ENCODE data around the gene QSER1. TPM values are rescaled to one million over a fixed set of nuclear protein-coding genes. Genes with fewer than 3 reads are reported as not detected.

The QSER1 gene
- total and polyA plus RNA-seq, 9 of the 15 experiments (the other 6 are each of a cell fraction or from before 2014, with no cell fraction given): 5.8 to 33.6 (median 22.3) TPM

DNA sequence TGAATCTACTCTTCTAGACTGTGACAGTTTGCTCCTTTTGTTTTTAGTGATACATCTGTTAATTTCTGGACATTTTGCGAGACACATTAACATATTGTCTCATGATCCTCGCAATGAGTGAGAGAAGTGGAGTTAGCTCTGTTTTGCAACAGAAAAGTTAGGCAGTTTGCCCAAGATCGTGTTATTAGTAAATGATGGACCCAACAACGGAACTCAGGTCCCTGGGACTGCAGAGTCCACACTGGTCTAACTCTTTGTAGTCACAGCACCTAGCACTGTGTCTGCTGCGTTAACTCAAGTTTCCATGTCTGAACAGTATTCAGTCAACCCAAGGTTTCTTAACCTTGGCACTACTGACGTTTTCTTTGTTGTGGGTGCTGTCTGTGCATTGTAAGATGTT, 126.2 kb downstream of the QSER1 start:
- Histone ChIP-seq H3K4me3 (no peak overlapping the region), H4K20me1 (replicated peaks; ENCODE audit: control insufficient read depth, insufficient read depth, low read length) (no peaks in the 10 kb centered on the region)
- WGBS (ENCODE audit: insufficient coverage, low coverage, missing lambda C conversion rate): 68% methylated on average over 6 of the region's 6 CpGs
- TF ChIP-seq ZNF395 (CRISPR knock-in tag; IDR thresholded peaks at IDR 0.05): no peak
- TF ChIP-seq RNF2 (IDR thresholded peaks at IDR 0.05): no peak
- no peak for TF ChIP-seq ZNF134 (CRISPR knock-in tag; conservative IDR thresholded peaks at IDR 0.05)
- no peak for TF ChIP-seq ARID1B (IDR thresholded peaks at IDR 0.05)
- no peak for TF ChIP-seq GTF2E2 (tag; IDR thresholded peaks at IDR 0.05)
- no peak for TF ChIP-seq POLR2A (conservative IDR thresholded peaks at IDR 0.05)
- TF ChIP-seq ZNF146 (CRISPR knock-in tag; IDR thresholded peaks at IDR 0.05; ENCODE audit: unreplicated experiment): no peak
- no peak for TF ChIP-seq ZNF239 (CRISPR knock-in tag; IDR thresholded peaks at IDR 0.05)
- no peak for TF ChIP-seq ZFP36 (IDR thresholded peaks at IDR 0.05; ENCODE audit: low read depth, low read length, partially characterized antibody)
- TF ChIP-seq ZNF124 (CRISPR knock-in tag; IDR thresholded peaks at IDR 0.05): no peak
- TF ChIP-seq, protein P1, sequence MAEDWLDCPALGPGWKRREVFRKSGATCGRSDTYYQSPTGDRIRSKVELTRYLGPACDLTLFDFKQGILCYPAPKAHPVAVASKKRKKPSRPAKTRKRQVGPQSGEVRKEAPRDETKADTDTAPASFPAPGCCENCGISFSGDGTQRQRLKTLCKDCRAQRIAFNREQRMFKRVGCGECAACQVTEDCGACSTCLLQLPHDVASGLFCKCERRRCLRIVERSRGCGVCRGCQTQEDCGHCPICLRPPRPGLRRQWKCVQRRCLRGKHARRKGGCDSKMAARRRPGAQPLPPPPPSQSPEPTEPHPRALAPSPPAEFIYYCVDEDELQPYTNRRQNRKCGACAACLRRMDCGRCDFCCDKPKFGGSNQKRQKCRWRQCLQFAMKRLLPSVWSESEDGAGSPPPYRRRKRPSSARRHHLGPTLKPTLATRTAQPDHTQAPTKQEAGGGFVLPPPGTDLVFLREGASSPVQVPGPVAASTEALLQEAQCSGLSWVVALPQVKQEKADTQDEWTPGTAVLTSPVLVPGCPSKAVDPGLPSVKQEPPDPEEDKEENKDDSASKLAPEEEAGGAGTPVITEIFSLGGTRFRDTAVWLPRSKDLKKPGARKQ (CRISPR knock-in tag; IDR thresholded peaks at IDR 0.05): no peak
- TF ChIP-seq, protein P2, sequence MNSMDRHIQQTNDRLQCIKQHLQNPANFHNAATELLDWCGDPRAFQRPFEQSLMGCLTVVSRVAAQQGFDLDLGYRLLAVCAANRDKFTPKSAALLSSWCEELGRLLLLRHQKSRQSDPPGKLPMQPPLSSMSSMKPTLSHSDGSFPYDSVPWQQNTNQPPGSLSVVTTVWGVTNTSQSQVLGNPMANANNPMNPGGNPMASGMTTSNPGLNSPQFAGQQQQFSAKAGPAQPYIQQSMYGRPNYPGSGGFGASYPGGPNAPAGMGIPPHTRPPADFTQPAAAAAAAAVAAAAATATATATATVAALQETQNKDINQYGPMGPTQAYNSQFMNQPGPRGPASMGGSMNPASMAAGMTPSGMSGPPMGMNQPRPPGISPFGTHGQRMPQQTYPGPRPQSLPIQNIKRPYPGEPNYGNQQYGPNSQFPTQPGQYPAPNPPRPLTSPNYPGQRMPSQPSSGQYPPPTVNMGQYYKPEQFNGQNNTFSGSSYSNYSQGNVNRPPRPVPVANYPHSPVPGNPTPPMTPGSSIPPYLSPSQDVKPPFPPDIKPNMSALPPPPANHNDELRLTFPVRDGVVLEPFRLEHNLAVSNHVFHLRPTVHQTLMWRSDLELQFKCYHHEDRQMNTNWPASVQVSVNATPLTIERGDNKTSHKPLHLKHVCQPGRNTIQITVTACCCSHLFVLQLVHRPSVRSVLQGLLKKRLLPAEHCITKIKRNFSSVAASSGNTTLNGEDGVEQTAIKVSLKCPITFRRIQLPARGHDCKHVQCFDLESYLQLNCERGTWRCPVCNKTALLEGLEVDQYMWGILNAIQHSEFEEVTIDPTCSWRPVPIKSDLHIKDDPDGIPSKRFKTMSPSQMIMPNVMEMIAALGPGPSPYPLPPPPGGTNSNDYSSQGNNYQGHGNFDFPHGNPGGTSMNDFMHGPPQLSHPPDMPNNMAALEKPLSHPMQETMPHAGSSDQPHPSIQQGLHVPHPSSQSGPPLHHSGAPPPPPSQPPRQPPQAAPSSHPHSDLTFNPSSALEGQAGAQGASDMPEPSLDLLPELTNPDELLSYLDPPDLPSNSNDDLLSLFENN (IDR thresholded peaks at IDR 0.05; ENCODE audit: low read depth in 2 of 2, low read length in 2 of 2): no peak
- TF ChIP-seq SMAD3 (CRISPR knock-in tag; conservative IDR thresholded peaks at IDR 0.05): no peak
- TF ChIP-seq, protein P3, sequence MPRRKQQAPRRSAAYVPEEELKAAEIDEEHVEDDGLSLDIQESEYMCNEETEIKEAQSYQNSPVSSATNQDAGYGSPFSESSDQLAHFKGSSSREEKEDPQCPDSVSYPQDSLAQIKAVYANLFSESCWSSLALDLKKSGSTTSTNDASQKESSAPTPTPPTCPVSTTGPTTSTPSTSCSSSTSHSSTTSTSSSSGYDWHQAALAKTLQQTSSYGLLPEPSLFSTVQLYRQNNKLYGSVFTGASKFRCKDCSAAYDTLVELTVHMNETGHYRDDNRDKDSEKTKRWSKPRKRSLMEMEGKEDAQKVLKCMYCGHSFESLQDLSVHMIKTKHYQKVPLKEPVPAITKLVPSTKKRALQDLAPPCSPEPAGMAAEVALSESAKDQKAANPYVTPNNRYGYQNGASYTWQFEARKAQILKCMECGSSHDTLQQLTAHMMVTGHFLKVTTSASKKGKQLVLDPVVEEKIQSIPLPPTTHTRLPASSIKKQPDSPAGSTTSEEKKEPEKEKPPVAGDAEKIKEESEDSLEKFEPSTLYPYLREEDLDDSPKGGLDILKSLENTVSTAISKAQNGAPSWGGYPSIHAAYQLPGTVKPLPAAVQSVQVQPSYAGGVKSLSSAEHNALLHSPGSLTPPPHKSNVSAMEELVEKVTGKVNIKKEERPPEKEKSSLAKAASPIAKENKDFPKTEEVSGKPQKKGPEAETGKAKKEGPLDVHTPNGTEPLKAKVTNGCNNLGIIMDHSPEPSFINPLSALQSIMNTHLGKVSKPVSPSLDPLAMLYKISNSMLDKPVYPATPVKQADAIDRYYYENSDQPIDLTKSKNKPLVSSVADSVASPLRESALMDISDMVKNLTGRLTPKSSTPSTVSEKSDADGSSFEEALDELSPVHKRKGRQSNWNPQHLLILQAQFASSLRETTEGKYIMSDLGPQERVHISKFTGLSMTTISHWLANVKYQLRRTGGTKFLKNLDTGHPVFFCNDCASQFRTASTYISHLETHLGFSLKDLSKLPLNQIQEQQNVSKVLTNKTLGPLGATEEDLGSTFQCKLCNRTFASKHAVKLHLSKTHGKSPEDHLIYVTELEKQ (CRISPR knock-in tag; IDR thresholded peaks at IDR 0.05): no peak

More for the DNA sequence above, 126.2 kb downstream of the QSER1 start:
- CTCF ChIA-PET (ENCODE audit: low intra/inter-chr PET ratio): no interaction called here
- DNase-seq (ENCODE audit: extremely low read depth in 1 of 4, low spot score in 3 of 4) (no peak), ATAC-seq (no peak), FAIRE-seq (no peak)
- no peak overlapping the region for H3K4me2 ChIP-seq (ENCODE audit: insufficient read depth, low read length)
- no TSS peak for BruUV-seq (replicated peaks)
- H3K27ac ChIP-seq (ENCODE audit: extremely low read depth, low read depth, low read length): no peak overlapping the region
- intact Hi-C loops (cut with micrococcal nuclease): no loop called here
- no peaks in the 10 kb centered on the region for H3K36me3 ChIP-seq (ENCODE audit: control insufficient read depth, insufficient read depth, low read length)
- peaks cover 19% of the 10 kb centered on the region for H3K79me2 ChIP-seq (ENCODE audit: control insufficient read depth, insufficient read depth, low read length)
- H3K9me1 ChIP-seq (ENCODE audit: control insufficient read depth, insufficient read depth, low read length): no peaks in the 10 kb centered on the region
- no peak overlapping the region for H2AFZ ChIP-seq (ENCODE audit: low read depth, low read length)
- H3K9me3 ChIP-seq (replicated peaks; ENCODE audit: control insufficient read depth, insufficient read depth, low read depth, low read length): no peaks in the 10 kb centered on the region
- in situ Hi-C loops (cut with MboI): no loop called here
- H3K9ac ChIP-seq (ENCODE audit: insufficient read depth in 1 of 2, low read depth in 2 of 2, low read length in 2 of 2): no peak overlapping the region
- POLR2A ChIA-PET: no interaction called here
- H3K4me1 ChIP-seq (replicated peaks in 1 of 2; ENCODE audit: control insufficient read depth in 2 of 2, insufficient read depth in 2 of 2, low read length in 2 of 2): peaks cover 16% of the 10 kb centered on the region in 2 experiments; a peak in 4 of 5 replicates
- H3K27me3 ChIP-seq (ENCODE audit: control insufficient read depth in 2 of 2, insufficient read depth in 2 of 2, low read length in 2 of 2): no peaks in the 10 kb centered on the region
